AG08396 (cell line): ENCODE measurements around the gene PNPLA7.
A peak's percentile ranks its signal among the peaks of the same experiment; 100 is the strongest.

Experiments
- DNase-seq: peaks from one replicate; pipeline ENCODE4 v3.0.0; 2012; ENCODE audit warnings: low spot score, mixed read lengths

PNPLA7 gene

GRCh38 chr9:137434498-137435380, 115.5 kb downstream of the PNPLA7 start:
- no peak for DNase-seq

- no peak for DNase-seq
Observed at GRCh38 chr9:137433916-137434431, 116.2 kb downstream of the PNPLA7 start.

GRCh38 chr9:137433349-137433915, 116.8 kb downstream of the PNPLA7 start:
- no peak for DNase-seq

- no peak for DNase-seq
Observed at GRCh38 chr9:137432687-137433348, 117.4 kb downstream of the PNPLA7 start.

GRCh38 chr9:137431416-137431931, 118.7 kb downstream of the PNPLA7 start:
- DNase-seq, result no peak

GRCh38 chr9:137430723-137431415, 119.3 kb downstream of the PNPLA7 start:
- no peak for DNase-seq

- no peak for DNase-seq
Observed at GRCh38 chr9:137429974-137430722, 120.1 kb downstream of the PNPLA7 start.

- no peak for DNase-seq
Observed at GRCh38 chr9:137429546-137429890, 120.7 kb downstream of the PNPLA7 start.

GRCh38 chr9:137428841-137429545, 121.2 kb downstream of the PNPLA7 start:
- DNase-seq, result no peak

- DNase-seq, result no peak
Observed at GRCh38 chr9:137428311-137428630, 121.9 kb downstream of the PNPLA7 start.

- DNase-seq, result no peak
Observed at GRCh38 chr9:137427454-137428310, 122.5 kb downstream of the PNPLA7 start.

- DNase-seq, result no peak
Observed at GRCh38 chr9:137426018-137426681, 124.1 kb downstream of the PNPLA7 start.

- DNase-seq, result no peak
Observed at GRCh38 chr9:137423514-137424291, 126.5 kb downstream of the PNPLA7 start.

GRCh38 chr9:137422604-137423513, 127.3 kb downstream of the PNPLA7 start, which contains the start of the genes EXD3 and NOXA1:
TSS of gene EXD3 (minus strand) at chr9:137423162. CDS start at chr9:137395357, 27,805 bp downstream.
TSS of gene NOXA1 (plus strand) at chr9:137423393. CDS start at chr9:137423530, 137 bp downstream.
- DNase-seq, result peak; percentile 99

GRCh38 chr9:137421838-137422603, 128.2 kb downstream of the PNPLA7 start:
- DNase-seq, result no peak
